ENCODE results near the gene FNTB. TPM values are rescaled to one million over a fixed set of nuclear protein-coding genes. Genes with fewer than 3 reads are reported as not detected.

The FNTB gene
- total and polyA plus RNA-seq, 2 of the 13 experiments (the other 11 are each of a cell fraction or from before 2014, with no cell fraction given) = 23.6 to 28.5 TPM

DNA sequence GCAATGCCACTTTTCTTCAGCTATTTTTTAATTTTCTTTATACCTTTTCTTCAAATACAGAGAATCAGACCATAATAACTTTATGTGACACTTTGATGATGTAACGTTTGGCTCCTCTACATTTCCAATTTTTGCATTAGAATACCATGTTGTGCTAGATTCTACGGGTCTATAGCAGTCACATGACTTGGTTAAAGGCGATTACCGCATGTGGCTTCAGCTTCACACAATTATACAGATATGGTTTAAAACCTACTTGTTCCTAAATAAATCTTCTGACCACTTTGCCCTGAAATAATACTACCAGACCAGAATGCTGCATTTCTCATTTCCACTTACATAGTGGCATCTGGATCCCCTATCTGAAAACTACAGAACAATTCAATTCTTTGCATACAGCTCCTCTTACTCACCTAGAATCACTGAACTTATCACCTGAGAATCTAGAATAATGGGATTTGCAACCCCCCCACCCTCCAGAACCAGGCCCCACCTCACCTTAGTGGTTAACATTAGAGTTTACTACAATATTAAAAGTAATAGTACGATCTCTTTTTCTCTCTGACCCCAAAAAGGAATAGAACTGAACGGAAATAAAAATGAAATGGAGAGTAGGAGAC lies 114.3 kb downstream of the FNTB start:
- peak overlapping the region; percentile 86 to 96 (median 95) for H3K4me3 ChIP-seq (replicated peaks in 1 of 3; ENCODE audit: insufficient read depth in 1 of 3, low read depth in 2 of 3, low read length in 3 of 3)
- ATAC-seq (no peak), FAIRE-seq (no peak), DNase-seq (ENCODE audit: low spot score) (no peak)
- peak overlapping the region; percentile 80 for H3K4me2 ChIP-seq (ENCODE audit: low read depth, low read length)
- peaks cover 0 to 6% of the 10 kb centered on the region in 2 experiments; a peak in 3 of 5 replicates for H3K36me3 ChIP-seq (replicated peaks in 1 of 2; ENCODE audit: control insufficient read depth in 1 of 2, insufficient read depth in 2 of 2, low read length in 2 of 2)
- peak overlapping the region; percentile 76 for H3K27ac ChIP-seq (ENCODE audit: extremely low read length, insufficient read depth, low read length)
- no peaks in the 10 kb centered on the region for H3K27me3 ChIP-seq (ENCODE audit: control insufficient read depth in 1 of 2, insufficient read depth in 2 of 2, low read length in 2 of 2)
- H3K79me2 ChIP-seq (ENCODE audit: insufficient read depth, low read length) = peaks cover 41% of the 10 kb centered on the region
- peaks cover 28% of the 10 kb centered on the region for H3K4me1 ChIP-seq (ENCODE audit: insufficient read depth, low read length)
- intact Hi-C loops (cut with micrococcal nuclease; ENCODE audit: unreplicated experiment) (loop anchor here (5.0 kb wide), 1 partner anchor 114 kb away; the partner anchor contains the start of gene FNTB), in situ Hi-C loops (cut with HindIII; ENCODE audit: extremely low pct_ligation_motif_present, low pct_unique_long_range_greater_than_20kb) (no loop called here)
- H3K9me3 ChIP-seq (ENCODE audit: low read length) = no peaks in the 10 kb centered on the region
- ChIA-PET CTCF (ENCODE audit: low intra/inter-chr PET ratio, low total read pairs) (no interaction called here), POLR2A (no interaction called here)
- WGBS (ENCODE audit: low lambda C conversion rate) = 52% methylated on average over 6 of the region's 6 CpGs
- no peaks in the 10 kb centered on the region for H4K20me1 ChIP-seq (ENCODE audit: insufficient read depth, low read length)
- peak overlapping the region; percentile 87 for H3K9ac ChIP-seq (ENCODE audit: insufficient read depth, low read depth, low read length)
- BruUV-seq (replicated peaks) = TSS peak; percentile 55
- TF ChIP-seq, protein P1, sequence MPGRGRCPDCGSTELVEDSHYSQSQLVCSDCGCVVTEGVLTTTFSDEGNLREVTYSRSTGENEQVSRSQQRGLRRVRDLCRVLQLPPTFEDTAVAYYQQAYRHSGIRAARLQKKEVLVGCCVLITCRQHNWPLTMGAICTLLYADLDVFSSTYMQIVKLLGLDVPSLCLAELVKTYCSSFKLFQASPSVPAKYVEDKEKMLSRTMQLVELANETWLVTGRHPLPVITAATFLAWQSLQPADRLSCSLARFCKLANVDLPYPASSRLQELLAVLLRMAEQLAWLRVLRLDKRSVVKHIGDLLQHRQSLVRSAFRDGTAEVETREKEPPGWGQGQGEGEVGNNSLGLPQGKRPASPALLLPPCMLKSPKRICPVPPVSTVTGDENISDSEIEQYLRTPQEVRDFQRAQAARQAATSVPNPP (CRISPR knock-in tag; IDR thresholded peaks at IDR 0.05) = no peak
- no peak overlapping the region for H2AFZ ChIP-seq (ENCODE audit: low read length)

- FAIRE-seq (no peak), DNase-seq (ENCODE audit: low spot score) (no peak), ATAC-seq (peak; percentile 55)
- no peak overlapping the region for H2AFZ ChIP-seq (ENCODE audit: low read length)
- POLR2A ChIA-PET = interaction anchor here (0.6 to 1.6 kb wide), 15 partner anchors 9 to 1406 kb away, joined by 3 to 5 read pairs (median 3); partner anchors contain the start of genes FNTB and GPHN
- peak overlapping the region; percentile 86 to 96 (median 95) for H3K4me3 ChIP-seq (replicated peaks in 1 of 3; ENCODE audit: insufficient read depth in 1 of 3, low read depth in 2 of 3, low read length in 3 of 3)
- no peaks in the 10 kb centered on the region for H3K27me3 ChIP-seq (ENCODE audit: control insufficient read depth in 1 of 2, insufficient read depth in 2 of 2, low read length in 2 of 2)
- in situ Hi-C loops (cut with HindIII; ENCODE audit: extremely low pct_ligation_motif_present, low pct_unique_long_range_greater_than_20kb) (no loop called here), intact Hi-C loops (cut with micrococcal nuclease; ENCODE audit: unreplicated experiment) (loop anchor here (5.0 kb wide), 1 partner anchor 115 kb away; the partner anchor contains the start of gene FNTB)
- BruUV-seq (replicated peaks) = no TSS peak
- 1% methylated on average over 34 of the region's 66 CpGs for WGBS (ENCODE audit: low lambda C conversion rate)
- peak overlapping the region; percentile 76 for H3K27ac ChIP-seq (ENCODE audit: extremely low read length, insufficient read depth, low read length)
- peaks cover 0 to 6% of the 10 kb centered on the region in 2 experiments; a peak in 3 of 5 replicates for H3K36me3 ChIP-seq (replicated peaks in 1 of 2; ENCODE audit: control insufficient read depth in 1 of 2, insufficient read depth in 2 of 2, low read length in 2 of 2)
- CTCF ChIA-PET (ENCODE audit: low intra/inter-chr PET ratio, low total read pairs) = no interaction called here
- H3K9ac ChIP-seq (ENCODE audit: insufficient read depth, low read depth, low read length) = peak overlapping the region; percentile 87
- H4K20me1 ChIP-seq (ENCODE audit: insufficient read depth, low read length) = no peaks in the 10 kb centered on the region
- peak overlapping the region; percentile 80 for H3K4me2 ChIP-seq (ENCODE audit: low read depth, low read length)
- peaks cover 28% of the 10 kb centered on the region for H3K4me1 ChIP-seq (ENCODE audit: insufficient read depth, low read length)
- H3K9me3 ChIP-seq (ENCODE audit: low read length) = no peaks in the 10 kb centered on the region
- peaks cover 36% of the 10 kb centered on the region for H3K79me2 ChIP-seq (ENCODE audit: insufficient read depth, low read length)
- TF ChIP-seq RBFOX2 (IDR thresholded peaks at IDR 0.05; ENCODE audit: low read depth, low read length) = peak; percentile 65
- TF ChIP-seq DMTF1 (CRISPR knock-in tag; IDR thresholded peaks at IDR 0.05) = no peak
- TF ChIP-seq ZNF234 (CRISPR knock-in tag; conservative IDR thresholded peaks at IDR 0.05) = 0 out of 2 replicates have a peak, but pooled peaks have one; percentile 67
- TF ChIP-seq AGO2 (optimal IDR thresholded peaks at IDR 0.05; ENCODE audit: low read depth, low read length) = peak; percentile 53
- 0 out of 2 replicates have a peak, but pooled peaks have one; percentile 50 for TF ChIP-seq ZNF782 (CRISPR knock-in tag; IDR thresholded peaks at IDR 0.05; ENCODE audit: borderline replicate concordance)
These were observed 115.1 kb downstream of the FNTB start for GRCh38 chr14:65101631-65102440.
